ENCODE results near the gene ALS2CL.

- TF ChIP-seq, protein P1, sequence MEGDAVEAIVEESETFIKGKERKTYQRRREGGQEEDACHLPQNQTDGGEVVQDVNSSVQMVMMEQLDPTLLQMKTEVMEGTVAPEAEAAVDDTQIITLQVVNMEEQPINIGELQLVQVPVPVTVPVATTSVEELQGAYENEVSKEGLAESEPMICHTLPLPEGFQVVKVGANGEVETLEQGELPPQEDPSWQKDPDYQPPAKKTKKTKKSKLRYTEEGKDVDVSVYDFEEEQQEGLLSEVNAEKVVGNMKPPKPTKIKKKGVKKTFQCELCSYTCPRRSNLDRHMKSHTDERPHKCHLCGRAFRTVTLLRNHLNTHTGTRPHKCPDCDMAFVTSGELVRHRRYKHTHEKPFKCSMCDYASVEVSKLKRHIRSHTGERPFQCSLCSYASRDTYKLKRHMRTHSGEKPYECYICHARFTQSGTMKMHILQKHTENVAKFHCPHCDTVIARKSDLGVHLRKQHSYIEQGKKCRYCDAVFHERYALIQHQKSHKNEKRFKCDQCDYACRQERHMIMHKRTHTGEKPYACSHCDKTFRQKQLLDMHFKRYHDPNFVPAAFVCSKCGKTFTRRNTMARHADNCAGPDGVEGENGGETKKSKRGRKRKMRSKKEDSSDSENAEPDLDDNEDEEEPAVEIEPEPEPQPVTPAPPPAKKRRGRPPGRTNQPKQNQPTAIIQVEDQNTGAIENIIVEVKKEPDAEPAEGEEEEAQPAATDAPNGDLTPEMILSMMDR (IDR thresholded peaks at IDR 0.05; ENCODE audit: poor library complexity), result no peak
- TF ChIP-seq EZH2 (IDR thresholded peaks at IDR 0.05; ENCODE audit: borderline replicate concordance) (no peak), EZH2phosphoT487 (IDR thresholded peaks at IDR 0.05; ENCODE audit: low read depth, severe bottlenecking, unreplicated experiment) (no peak)
These were observed 66.4 kb downstream of the ALS2CL start for GRCh38 chr3:46627078-46627477.

Data from hepatocyte (in vitro differentiated cells).